ENCODE results near the gene HLA-DQB1. TPM values are rescaled to one million over a fixed set of nuclear protein-coding genes. Genes with fewer than 3 reads are reported as not detected.

Gene HLA-DQB1
- total and polyA plus RNA-seq, 2 of the 13 experiments (the other 11 are each of a cell fraction or from before 2014, with no cell fraction given) = not detected

DNA sequence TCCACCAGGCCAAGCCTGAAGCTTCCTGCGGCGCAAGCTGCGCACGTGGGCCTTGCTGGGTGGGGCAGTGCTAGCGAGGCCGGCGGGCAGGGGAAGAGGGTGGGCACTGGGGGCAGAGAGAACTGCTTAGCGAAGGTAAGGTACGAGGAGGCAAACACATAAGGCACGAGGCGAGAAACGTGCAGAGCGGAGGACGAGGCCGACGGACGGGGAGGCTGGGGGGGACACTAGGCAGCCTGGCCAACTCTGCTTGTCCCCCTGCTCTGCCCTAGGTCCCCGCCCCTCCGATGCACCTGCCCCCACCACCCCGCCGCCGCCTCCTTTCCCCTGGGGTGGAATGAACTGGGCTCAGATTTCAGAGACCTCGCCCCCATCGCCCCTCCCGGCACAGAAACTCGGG, 2.1 kb downstream of the HLA-DQB1 start:
- Histone ChIP-seq H3K9me3 (ENCODE audit: low read length) (no peaks in the 10 kb centered on the region), H3K36me3 (replicated peaks in 1 of 2; ENCODE audit: control insufficient read depth in 1 of 2, insufficient read depth in 2 of 2, low read length in 2 of 2) (no peaks in the 10 kb centered on the region), H3K4me3 (replicated peaks in 1 of 3; ENCODE audit: insufficient read depth in 1 of 3, low read depth in 2 of 3, low read length in 3 of 3) (no peak overlapping the region), H3K27me3 (ENCODE audit: control insufficient read depth in 1 of 2, insufficient read depth in 2 of 2, low read length in 2 of 2) (peaks cover 1 to 10% of the 10 kb centered on the region in 2 experiments; a peak in 3 of 5 replicates), H3K4me1 (ENCODE audit: insufficient read depth, low read length) (peaks cover 7% of the 10 kb centered on the region; the same call in 1 of the 2 replicates), H2AFZ (ENCODE audit: low read length) (no peak overlapping the region), H4K20me1 (ENCODE audit: insufficient read depth, low read length) (no peaks in the 10 kb centered on the region), H3K79me2 (ENCODE audit: insufficient read depth, low read length) (no peaks in the 10 kb centered on the region), H3K9ac (ENCODE audit: insufficient read depth, low read depth, low read length) (no peak overlapping the region), H3K4me2 (ENCODE audit: low read depth, low read length) (no peak overlapping the region), H3K27ac (ENCODE audit: extremely low read length, insufficient read depth, low read length) (no peak overlapping the region)
- FAIRE-seq = no peak
- TF ChIP-seq JUND (CRISPR knock-in tag; IDR thresholded peaks at IDR 0.05) (no peak), PITX1 (CRISPR knock-in tag; IDR thresholded peaks at IDR 0.05) (no peak), MBNL3 (CRISPR knock-in tag; conservative IDR thresholded peaks at IDR 0.05) (no peak), ZNF143 (CRISPR knock-in tag; IDR thresholded peaks at IDR 0.05) (no peak)
- in situ Hi-C loops (cut with HindIII; ENCODE audit: extremely low pct_ligation_motif_present, low pct_unique_long_range_greater_than_20kb) (no loop called here), intact Hi-C loops (cut with micrococcal nuclease; ENCODE audit: unreplicated experiment) (no loop called here)
- DNase-seq (ENCODE audit: low spot score) = no peak
- ATAC-seq = no peak
- POLR2A ChIA-PET = no interaction called here
- 58% methylated on average over 19 of the region's 26 CpGs for WGBS (ENCODE audit: low lambda C conversion rate)
- CTCF ChIA-PET (ENCODE audit: low intra/inter-chr PET ratio, low total read pairs) = no interaction called here
- BruUV-seq (replicated peaks) = no TSS peak

DNA sequence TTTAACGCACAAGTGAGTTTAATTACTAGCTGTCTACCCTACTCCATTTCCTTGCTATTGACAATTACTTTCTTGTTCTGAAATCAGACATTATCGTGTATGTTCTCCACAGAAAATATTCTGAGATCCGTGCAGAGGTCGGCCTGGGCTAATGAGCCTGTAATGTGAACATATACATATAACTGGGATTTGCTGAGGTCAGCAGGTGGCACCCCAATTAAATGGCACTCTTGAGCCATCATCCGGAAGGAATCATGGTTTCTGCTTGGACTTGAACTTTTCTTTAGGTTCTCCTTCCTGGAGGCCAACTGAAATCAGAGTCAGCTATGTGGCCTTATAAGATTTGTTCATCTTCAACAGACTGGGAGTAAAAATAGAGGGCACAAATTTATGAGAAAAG, 3.6 kb downstream of the HLA-DQB1 start:
- Histone ChIP-seq H3K27me3 (ENCODE audit: control insufficient read depth in 1 of 2, insufficient read depth in 2 of 2, low read length in 2 of 2) (peaks cover 1 to 10% of the 10 kb centered on the region in 2 experiments; a peak in 3 of 5 replicates), H3K4me1 (ENCODE audit: insufficient read depth, low read length) (peaks cover 7% of the 10 kb centered on the region; the same call in 1 of the 2 replicates), H3K36me3 (replicated peaks in 1 of 2; ENCODE audit: control insufficient read depth in 1 of 2, insufficient read depth in 2 of 2, low read length in 2 of 2) (no peaks in the 10 kb centered on the region), H3K4me3 (replicated peaks in 1 of 3; ENCODE audit: insufficient read depth in 1 of 3, low read depth in 2 of 3, low read length in 3 of 3) (no peak overlapping the region), H3K4me2 (ENCODE audit: low read depth, low read length) (no peak overlapping the region), H3K79me2 (ENCODE audit: insufficient read depth, low read length) (no peaks in the 10 kb centered on the region), H3K27ac (ENCODE audit: extremely low read length, insufficient read depth, low read length) (no peak overlapping the region), H2AFZ (ENCODE audit: low read length) (no peak overlapping the region), H3K9me3 (ENCODE audit: low read length) (no peaks in the 10 kb centered on the region), H3K9ac (ENCODE audit: insufficient read depth, low read depth, low read length) (no peak overlapping the region), H4K20me1 (ENCODE audit: insufficient read depth, low read length) (no peaks in the 10 kb centered on the region)
- in situ Hi-C loops (cut with HindIII; ENCODE audit: extremely low pct_ligation_motif_present, low pct_unique_long_range_greater_than_20kb) = no loop called here
- no peak for TF ChIP-seq GATAD2A (CRISPR knock-in tag; IDR thresholded peaks at IDR 0.05)
- TF ChIP-seq ZNF644 (CRISPR knock-in tag; IDR thresholded peaks at IDR 0.05; ENCODE audit: low read depth) = no peak
- peak; percentile 76 to 83 for TF ChIP-seq MAFK (conservative IDR thresholded peaks at IDR 0.05 in 1 of 2, IDR thresholded peaks at IDR 0.05 in 1 of 2; ENCODE audit: low read length in 2 of 2)
- no peak for TF ChIP-seq ZNF24 (IDR thresholded peaks at IDR 0.05)
- TF ChIP-seq, protein P1, sequence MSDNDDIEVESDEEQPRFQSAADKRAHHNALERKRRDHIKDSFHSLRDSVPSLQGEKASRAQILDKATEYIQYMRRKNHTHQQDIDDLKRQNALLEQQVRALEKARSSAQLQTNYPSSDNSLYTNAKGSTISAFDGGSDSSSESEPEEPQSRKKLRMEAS (IDR thresholded peaks at IDR 0.05) = no peak
- TF ChIP-seq MAFF (IDR thresholded peaks at IDR 0.05; ENCODE audit: low read depth, low read length) = peak; percentile 63
- TF ChIP-seq, protein P2, sequence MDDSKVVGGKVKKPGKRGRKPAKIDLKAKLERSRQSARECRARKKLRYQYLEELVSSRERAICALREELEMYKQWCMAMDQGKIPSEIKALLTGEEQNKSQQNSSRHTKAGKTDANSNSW (CRISPR knock-in tag; IDR thresholded peaks at IDR 0.05; ENCODE audit: borderline replicate concordance) = no peak
- TF ChIP-seq GTF2F1 (IDR thresholded peaks at IDR 0.05; ENCODE audit: low read length) = no peak
- TF ChIP-seq THAP11 (CRISPR knock-in tag; IDR thresholded peaks at IDR 0.05) = no peak
- no peak for TF ChIP-seq CEBPG (CRISPR knock-in tag; IDR thresholded peaks at IDR 0.05)
- intact Hi-C loops (cut with micrococcal nuclease; ENCODE audit: unreplicated experiment) = no loop called here
- ChIA-PET CTCF (ENCODE audit: low intra/inter-chr PET ratio, low total read pairs) (no interaction called here), POLR2A (interaction anchor here (0.5 kb wide), 1 partner anchor 957 kb away, joined by 3 read pairs; no protein-coding TSS in a partner anchor)
- FAIRE-seq = no peak
- no peak for ATAC-seq
- no TSS peak for BruUV-seq (replicated peaks)
- WGBS (ENCODE audit: low lambda C conversion rate) = 15% methylated on average over 5 of the region's 5 CpGs
- DNase-seq (ENCODE audit: low spot score) = no peak

Measured in HepG2 (cell line).